GM18870 (cell line): Measurements from ENCODE around the gene UBN2.
"Not testable (repeated sequence)": the region's sequence is repeated elsewhere in the genome, so short reads cannot be mapped to it uniquely, and the experiment has no call there.

Source experiments
- ATAC-seq: cut with Tn5 transposase; IDR thresholded peaks from one replicate; pipeline ENCODE4 v1.9.1; 2021; ENCODE audit warnings: moderate library complexity; ENCODE audit not compliant: unreplicated experiment

The UBN2 gene

DNA sequence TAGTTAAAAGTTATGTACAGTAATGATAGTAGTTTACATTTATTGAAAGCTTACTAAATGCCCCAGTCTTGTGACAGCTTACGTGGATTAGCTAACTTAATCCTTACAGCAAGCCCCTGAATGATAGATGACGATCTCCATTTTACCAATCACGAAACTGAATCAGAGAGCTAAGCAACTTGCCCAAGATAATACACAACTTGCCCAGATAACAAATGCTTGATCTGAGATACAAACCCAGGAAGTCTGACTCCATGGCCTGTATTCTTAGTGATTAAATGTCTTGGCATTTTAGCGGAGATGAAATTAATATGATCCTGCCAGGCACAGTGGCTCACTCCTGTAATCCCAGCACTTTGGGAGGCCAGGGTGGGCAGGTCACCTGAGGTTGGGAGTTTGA lies 63.2 kb downstream of the UBN2 start:
- no peak for ATAC-seq

DNA sequence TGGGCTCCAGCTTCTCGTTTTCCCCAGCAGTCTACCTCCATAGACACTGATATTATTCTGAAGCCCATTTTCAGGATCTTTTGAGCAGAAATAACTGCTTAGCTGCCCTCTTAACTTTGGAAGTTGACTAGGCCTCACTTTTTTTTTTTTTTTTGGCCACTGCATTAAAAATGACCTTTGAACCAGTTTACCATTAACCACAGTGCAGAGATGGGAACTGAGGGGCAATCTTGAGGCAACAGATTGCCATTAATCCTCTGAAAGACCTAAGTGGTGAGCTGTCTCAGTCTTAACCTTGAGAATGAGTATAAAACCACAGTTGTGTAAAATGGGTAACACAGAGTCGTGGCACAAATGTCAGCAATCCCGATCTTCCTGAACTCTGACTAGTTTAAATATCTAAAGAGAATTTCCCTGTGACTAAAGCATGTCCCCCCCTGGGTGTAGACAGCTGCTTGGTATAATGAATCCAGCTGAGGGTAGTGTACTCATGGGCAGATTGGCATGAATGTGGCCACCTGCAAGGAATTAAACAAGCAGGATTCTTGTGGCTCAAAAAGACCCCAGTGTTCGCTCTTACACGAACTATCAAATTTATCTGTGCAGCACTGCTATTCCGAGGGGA lies 64.0 kb downstream of the UBN2 start:
- ATAC-seq = no peak

DNA sequence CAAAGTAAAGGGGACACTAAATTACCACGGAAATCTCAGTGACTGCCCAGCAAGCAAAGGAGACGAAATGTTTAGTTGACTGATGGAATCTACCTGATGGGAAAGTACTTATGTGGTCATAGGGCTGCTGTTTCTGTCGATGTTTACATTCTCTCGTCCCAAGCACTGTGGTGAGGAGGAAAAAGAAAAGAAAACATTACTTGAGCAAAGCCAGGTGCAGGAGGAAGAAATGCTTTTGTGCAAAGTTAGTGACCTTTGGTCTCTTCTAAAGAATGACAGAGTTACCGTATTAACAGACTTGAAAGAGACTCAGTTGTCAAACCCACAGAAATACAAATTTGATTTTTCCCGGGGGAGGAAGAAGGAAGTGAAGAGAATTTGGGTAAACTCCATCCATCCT lies 66.8 kb downstream of the UBN2 start:
- no peak for ATAC-seq

DNA sequence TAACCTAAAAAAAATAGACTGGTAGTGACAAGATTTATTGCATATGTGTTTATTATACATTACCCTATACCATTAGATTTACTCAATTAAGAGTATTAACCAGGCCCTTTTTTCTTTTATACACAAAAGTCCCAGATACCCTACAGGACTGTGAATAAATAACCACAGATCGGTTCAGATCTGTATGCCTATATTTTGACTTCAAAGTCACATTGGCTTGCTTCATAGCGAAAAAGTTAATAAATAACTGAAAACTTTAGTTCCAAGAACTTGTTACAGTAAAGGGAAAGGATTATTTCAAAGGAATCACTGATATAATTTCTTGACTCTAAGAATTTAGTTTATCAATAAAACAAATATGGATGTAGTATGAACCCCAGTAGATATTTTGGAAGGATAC lies 68.3 kb downstream of the UBN2 start:
- ATAC-seq = no peak

DNA sequence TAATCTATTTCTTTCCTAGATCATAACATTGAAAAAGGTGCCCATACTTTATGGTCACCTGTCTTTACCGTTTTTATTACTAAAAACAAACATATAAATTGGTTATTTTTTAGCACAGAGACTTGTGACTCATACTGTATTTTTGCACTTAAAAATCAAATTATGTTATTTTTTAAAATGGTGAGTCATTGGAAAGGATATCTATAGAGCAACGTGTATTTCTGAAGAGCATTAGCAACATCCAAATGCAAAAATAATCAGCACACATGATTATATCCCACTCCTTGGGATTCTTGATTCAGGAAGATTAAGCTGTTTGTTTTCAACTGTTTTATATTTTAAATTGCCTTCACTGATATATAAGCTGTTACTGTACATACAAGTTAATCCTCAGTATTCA lies 69.4 kb downstream of the UBN2 start:
- no peak for ATAC-seq

DNA sequence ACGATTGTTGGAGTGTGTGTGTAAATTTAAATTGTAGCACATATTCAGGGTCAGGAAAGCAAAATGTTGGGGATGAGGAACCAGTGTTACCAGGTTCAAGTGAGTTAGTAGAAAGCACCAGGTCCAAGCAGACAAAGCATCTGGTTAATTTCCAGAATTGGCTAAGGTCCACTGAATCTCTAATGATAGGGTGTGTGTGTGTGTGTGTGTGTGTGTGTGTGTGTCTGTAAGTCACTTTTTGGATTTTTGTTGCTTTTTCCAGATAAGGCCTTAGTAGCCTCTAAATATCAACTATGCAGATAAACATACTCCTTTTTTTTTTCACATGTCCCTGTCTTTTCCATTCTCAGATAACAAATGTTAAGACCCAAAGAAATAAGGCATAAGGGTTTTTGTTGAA lies 73.5 kb downstream of the UBN2 start:
- ATAC-seq = no peak

DNA sequence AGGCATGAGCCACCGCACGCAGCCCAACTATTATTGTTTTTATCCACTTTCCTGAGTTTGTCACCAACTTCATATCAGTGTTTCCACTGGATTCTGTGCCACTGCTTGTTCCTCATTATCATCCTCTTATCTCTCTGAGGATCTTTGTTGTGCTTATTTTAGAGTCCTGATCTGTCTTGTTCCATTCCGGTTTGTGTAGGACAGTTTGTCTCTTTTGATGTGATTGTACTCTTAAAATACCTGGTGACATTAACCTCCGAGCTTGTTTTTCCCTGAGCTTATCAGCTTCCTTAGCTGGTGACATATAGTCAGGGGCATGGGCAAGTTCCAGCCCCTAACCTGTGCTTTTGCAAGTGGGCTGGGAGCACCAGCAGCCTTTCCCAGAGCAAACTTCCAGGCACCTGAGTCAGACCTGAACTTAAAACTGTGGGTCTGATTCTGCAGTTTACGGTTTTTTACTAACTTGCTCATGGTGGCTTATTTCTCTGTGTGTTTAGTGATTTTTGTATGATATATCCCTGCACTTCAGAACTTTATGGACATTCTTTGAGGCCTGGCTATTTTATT lies 87.0 kb downstream of the UBN2 start:
- no peak for ATAC-seq

DNA sequence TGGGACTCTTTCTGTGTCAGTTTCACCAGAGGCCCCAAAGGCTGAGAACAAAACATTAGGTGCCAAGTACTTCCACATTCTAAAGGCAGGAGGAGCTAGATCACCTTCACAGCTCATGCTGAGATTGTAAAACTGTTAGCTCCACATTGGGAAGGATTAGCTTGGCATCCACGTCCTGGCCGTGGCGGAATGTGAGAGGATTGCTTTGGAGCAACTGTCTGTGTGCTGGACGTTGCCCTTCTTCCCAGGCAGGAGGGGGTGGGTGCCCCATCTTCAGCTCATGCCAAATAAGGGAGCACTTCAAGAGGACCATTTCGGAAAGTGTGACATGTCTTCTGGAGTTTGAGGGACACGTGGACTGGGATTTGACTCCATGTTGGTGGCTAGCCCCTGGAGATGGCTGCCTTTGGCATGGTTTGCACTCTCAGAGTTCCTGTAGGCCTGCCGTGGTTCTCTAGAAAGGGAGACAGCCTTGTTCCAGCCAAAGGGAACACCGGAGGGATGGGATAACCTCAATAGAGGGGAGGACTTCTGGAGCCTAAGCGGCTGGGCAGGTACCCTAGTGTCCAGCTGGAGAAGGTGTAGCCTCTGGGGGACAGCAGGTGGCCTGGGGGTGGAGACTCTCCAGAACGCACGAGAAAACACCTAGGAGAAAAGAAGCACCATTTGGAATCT lies 90.2 kb downstream of the UBN2 start:
- ATAC-seq = no peak

DNA sequence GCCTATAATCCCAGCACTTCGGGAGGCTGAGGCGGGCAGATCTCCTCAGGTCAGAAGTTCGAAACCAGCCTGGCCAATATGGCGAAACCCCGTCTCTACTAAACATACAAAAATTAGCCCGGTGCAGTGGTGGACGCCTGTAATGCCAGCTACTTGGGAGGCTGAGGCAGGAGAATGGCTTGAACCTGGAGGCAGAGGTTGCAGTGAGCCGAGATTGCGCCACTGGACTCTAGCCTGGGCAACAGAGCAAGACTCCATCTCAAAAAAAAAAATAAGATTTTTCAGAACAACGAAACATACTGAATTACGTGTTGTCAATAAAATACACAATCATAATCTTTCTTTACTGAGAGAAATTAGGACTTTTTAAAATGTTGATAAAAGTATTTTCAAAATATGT lies 93.7 kb downstream of the UBN2 start:
- not testable (repeated sequence) for ATAC-seq

DNA sequence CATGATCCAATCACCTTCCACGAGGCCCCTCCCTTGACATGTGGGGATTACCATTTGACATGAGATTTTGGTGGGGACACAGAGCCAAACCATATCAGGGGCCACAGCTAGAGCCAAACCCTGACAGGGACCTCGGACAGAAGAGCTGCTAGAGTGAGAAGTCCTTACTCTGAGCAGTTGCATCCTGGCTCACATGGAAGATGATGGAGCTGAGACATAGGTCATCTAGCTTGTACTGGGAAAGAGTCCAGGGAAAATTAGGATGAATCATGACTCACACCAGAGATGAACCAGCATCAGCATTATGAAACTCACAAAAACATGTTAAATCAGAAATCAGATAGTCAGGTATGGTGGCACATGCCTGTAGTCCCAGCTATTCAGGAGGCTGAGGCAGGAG lies 97.3 kb downstream of the UBN2 start:
- no peak for ATAC-seq

DNA sequence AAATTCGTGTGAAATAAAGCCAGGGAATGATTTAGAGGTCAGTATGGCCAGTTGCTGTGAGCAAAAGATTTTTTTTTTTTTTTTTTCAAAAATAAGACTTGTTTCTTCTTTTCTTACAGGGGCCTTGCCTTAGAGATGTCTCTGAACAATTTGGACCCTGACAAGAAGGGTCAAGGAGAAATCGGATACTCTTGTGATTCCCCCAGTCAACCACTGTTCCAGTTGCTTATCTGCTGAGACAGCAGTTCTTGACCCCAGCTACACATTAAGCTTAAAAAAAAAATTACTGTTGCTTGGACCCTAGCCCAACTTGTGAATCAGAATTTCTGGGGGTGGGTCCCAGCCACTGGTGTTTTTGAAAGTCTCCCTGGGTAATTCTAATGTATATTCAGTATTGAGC lies 98.1 kb downstream of the UBN2 start:
- no peak for ATAC-seq

DNA sequence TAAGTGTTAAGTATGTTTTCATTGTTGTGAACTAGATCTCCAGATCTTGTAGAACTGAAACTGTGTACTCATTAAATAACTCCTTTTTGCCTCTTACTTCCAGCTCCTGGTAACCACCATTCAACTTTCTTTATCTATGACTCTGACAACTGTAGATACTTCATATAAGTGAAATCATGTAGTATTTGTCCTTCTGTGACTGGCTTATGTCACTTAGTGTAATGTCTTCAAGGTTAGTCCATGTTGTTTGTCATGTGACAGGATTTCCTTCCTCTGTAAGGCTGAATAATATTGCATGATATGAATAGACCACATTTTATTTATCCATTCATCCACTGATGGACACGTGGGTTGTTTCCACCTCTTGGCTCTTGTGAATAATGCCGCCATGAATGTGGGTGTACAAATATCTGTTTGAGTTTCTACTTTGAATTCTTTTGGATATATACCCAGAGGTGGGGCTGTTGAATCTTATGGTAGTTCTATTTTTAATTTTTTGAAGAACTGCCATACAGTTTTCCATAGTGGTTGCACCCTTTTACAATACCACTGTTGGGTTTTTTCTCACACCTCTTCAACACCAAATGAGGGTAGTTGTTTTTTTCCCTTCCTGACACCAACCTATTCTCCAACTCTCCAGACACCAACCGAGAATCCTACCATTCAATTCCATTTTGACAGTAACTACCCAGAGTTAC lies 99.4 kb downstream of the UBN2 start:
- no peak for ATAC-seq

DNA sequence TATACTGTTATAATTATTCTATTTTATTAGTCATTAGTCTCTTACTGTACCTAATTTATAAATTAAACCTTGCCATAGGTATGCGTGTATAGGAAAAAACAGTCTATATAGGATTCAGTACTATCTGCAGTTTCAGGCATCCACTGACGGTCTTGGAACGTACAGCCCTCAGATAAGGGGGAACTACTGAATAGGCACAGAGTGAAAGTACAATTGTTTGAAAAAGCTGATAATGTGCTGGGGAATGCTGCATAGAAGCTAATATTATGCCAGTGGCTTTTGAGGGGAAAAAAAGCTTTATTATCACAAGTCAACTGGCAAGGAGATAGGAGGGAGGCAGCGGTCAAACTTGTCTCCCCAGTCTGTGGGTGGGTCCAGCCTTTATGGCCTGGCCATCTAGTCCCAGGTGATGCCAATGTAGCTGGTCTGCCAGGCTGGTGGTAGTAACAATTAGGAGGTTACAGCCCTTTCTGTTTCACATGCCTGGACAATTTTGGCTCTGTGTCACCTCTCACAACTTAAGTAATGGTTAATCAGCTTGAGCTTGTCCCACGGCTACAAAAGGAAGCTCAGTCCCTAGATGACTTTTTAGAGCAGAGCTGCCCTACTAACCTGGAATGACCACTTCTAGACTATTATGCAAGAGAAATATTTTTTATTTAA lies 101.8 kb downstream of the UBN2 start:
- no peak for ATAC-seq

DNA sequence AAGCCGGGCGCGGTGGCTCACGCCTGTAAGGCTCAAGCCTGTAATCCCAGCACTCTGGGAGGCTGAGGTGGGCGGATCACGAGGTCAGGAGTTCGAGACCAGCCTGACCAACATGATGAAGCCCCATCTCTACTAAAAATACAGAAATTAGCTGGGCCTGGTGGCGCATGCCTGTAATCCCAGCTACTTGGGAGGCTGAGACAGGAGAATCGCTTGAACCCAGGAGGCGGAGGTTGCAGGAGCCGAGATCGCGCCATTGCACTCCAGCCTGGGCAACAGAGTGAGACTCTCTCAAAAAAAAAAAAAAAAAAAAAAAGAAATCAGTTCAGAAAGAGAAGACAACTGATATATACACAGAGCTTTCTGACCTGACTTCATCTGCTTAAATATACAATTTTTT lies 102.4 kb downstream of the UBN2 start:
- not testable (repeated sequence) for ATAC-seq

DNA sequence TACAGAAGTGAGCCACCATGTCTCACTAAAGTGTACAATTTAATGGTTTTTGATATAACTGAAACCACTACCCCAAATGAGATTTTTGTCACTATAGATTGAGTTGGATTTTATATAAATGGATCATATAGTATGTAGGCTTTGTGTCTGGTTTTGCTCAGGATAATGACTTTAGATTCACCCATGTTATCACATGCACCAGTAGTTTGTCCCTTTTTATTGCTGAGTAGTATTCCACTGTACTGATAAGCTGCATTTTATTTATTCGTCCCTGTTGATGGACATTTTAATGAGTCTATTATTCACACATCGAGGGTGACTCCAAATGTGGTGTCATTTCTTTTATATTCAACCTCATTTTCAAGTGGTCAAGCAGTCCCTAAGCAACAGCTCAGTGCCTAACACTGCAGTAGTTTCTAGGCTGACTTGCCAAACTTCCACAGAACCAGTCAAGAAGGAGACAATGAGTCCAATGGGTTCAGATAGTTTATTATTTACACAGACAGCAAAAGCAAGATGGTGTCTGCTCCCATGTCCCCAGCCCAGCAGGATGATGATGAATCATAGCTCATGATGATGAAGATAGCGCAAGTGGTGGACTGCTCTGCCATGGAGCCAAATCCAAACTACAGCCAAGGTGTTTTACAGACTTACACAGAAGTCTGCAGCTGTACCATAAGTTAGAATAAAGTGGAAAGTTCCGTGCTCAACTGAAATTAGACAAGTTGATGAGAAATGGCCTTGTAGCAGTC lies 103.5 kb downstream of the UBN2 start:
- no peak for ATAC-seq

DNA sequence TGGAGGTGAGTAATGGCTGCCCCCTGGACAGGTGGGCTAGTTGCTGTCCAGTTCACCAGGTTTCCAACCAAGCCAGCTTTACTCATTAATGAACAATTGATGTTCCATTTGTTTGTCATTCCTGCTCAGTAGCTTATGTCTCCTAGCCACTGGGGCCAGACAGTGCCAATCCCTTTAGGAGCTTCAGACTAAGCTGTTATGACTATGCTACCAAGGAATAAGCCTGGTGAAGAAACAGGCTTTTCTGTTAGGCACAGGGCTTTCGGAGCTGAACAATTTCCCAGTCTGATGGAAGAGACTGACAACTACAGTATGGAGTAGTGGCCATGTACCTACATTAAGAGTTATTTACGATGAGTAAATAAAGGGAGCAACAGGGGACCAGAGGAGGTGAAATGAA lies 108.0 kb downstream of the UBN2 start:
- ATAC-seq = no peak

DNA sequence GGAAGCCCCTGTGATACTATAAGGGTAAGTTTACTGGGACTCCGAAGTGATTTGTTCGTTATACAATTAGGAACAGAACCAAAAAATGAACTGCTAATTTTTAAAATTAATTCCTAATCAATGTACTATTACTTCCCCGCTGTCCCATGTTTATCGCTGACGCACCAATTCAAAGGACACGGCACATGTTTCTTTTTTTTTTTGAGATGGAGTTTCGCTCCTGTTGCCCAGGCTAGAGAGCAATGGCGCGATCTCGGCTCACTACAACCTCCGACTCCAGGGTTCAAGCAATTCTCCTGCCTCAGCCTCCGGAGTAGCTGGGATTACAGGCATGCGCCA lies 108.6 kb downstream of the UBN2 start:
- no peak for ATAC-seq

DNA sequence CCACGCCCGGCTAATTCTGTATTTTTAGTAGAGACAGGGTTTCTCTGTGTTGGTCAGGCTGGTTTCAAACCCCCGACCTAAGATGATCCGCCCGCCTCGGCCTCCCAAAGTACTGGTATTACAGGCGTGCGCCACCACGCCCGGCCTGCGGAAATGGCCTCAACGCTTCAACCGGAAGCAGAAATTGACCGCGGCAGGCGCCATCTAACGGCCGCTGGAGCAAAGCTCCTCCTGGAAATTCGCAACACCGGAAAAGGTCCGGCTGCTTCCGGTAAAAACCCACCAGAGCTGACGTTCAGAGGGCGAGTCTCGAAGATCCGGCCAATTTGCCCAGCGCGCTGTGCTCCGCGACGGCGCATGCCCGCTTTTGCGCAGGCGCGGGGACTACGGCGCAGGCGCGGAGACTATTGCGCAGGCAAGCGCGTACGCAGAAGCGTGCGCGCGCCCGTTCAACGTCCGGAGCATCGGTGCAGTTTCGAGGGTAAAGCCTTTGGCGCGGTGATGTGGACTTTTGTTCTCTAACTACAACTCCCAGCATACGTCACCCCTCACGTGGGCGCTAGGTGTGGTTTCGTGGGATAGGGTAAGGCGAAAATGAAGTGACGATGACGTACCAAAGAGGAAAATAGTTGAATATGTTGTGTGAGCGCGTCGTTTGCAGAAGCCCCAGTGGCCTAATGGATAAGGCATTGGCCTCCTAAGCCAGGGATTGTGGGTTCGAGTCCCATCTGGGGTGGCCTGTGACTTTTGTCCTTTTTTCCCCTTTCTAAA lies 109.2 kb downstream of the UBN2 start:
- ATAC-seq = peak; percentile 91

DNA sequence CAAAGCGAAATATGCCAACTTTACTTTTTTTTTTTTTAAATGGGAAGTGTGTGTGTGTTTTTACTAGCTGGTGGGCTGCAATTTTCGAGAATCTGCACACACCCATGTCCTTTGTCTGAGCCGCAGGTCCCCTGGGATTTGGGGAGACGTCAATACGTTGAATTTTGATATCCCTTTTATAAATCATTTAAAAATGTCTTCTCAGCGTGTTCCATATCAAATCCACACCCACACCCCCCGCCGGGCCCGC lies 109.7 kb downstream of the UBN2 start:
- ATAC-seq = no peak

DNA sequence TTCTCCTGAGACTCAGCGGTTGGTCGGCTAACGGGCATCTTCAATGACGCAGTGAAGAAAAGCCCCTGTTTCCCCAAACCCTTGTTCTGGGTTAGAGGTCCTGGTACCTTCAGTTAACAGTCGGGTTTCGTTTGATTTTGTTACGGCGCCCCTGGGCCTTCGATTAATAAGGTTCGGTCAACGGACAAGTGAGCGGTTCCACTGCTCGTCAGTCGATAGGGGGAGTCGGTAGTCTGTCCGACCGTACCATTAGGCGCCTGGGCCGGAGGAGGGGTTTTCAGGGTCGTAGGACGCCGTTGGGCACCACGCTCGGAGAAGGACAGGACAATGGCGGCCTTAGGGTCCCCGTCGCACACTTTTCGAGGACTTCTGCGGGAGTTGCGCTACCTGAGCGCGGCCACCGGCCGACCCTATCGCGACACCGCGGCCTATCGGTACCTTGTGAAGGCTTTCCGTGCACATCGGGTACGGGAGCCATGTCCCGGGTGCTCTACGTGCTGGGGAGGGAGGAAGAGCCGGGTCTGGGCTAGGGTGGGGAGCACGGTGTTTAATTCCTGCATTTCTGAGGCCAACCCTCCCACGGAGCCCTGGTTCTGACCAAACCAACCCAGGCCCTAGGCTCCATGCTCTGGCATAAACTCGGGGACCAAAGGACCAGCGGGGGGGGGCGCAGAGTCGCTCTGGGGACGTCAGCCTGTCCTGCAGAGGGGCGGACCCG lies 110.2 kb downstream of the UBN2 start, which contains the start of gene FMC1:
Gene FMC1 (plus strand): TSS at position 280 of the 718 bp plus-strand sequence. CDS start 48 bp downstream, at position 328.
- ATAC-seq = peak; percentile 37
